OCI-LY7 (cell line): ENCODE results near the gene UBE2E1. TPM values are rescaled to one million over a fixed set of nuclear protein-coding genes. Genes with fewer than 3 reads are reported as not detected.

Experiments
- BruUV-seq: library from RNA; stranded (reverse); fragments of 400-500 nt; replicated peaks from 2 replicates; lab custom pipeline; 2021; lab: Mats Ljungman, UMichigan
- CTCF ChIA-PET: fragments of 300-600 bp; sonication (Branson Sonifier 250); formaldehyde crosslinking; loops from one replicate; lab custom pipeline; 2022; ENCODE audit warnings: antibody characterized with exemption; ENCODE audit not compliant: unreplicated experiment; lab: Charles Lee
- POLR2A ChIA-PET: fragments of 300-600 bp; sonication (Branson Sonifier 250); formaldehyde crosslinking; loops from one replicate; lab custom pipeline; 2022; ENCODE audit warnings: antibody characterized with exemption; lab: Charles Lee
- DNase-seq: peaks from one replicate; pipeline ENCODE4 v3.0.0-alpha.2; 2015; ENCODE audit warnings: low spot score
- H2AFZ ChIP-seq: fragments of 200-600 bp; sonication (generic), shearing (Covaris generic); 2 replicates; pipeline ENCODE4 v1.6.1; 2014; ENCODE audit warnings: mild to moderate bottlenecking, antibody characterized with exemption, low read length, moderate library complexity
- H3K27ac ChIP-seq: fragments of 200-600 bp; sonication (generic); 2 replicates; pipeline ENCODE4 v1.5.1; 2014; ENCODE audit warnings: mixed run types, low read depth, mild to moderate bottlenecking, moderate library complexity, low read length, inconsistent platforms; ENCODE audit not compliant: poor library complexity, severe bottlenecking
- H3K36me3 ChIP-seq: fragments of 200-600 bp; sonication (generic); 2 replicates; pipeline ENCODE4 v1.6.1; 2014; ENCODE audit warnings: mild to moderate bottlenecking, antibody characterized with exemption, low read length, moderate library complexity, mixed read lengths; ENCODE audit not compliant: insufficient read depth
- H3K4me1 ChIP-seq: fragments of 200-600 bp; sonication (generic); 2 replicates; pipeline ENCODE4 v1.5.1; 2014; ENCODE audit warnings: mild to moderate bottlenecking, low read length; ENCODE audit not compliant: insufficient read depth, poor library complexity, severe bottlenecking
- H3K4me2 ChIP-seq: fragments of 200-600 bp; sonication (generic); 2 replicates; pipeline ENCODE4 v1.6.1; 2014; ENCODE audit warnings: mild to moderate bottlenecking, low read length
- H3K4me3 ChIP-seq: fragments of 200-600 bp; sonication (generic); 2 replicates; pipeline ENCODE4 v1.5.1; 2014; ENCODE audit warnings: mild to moderate bottlenecking, low read depth, low read length; ENCODE audit not compliant: poor library complexity, severe bottlenecking
- H3K79me2 ChIP-seq: fragments of 200-600 bp; sonication (generic); 2 replicates; pipeline ENCODE4 v1.6.1; 2016; ENCODE audit warnings: low read depth, mild to moderate bottlenecking, low read length, moderate library complexity, mixed read lengths; ENCODE audit not compliant: insufficient read depth
- H3K9me2 ChIP-seq: fragments of 200-600 bp; sonication (generic); 2 replicates; pipeline ENCODE4 v1.6.1; 2016; ENCODE audit warnings: mild to moderate bottlenecking, low read length, mixed read lengths; ENCODE audit not compliant: insufficient read depth
- H3K9me3 ChIP-seq: fragments of 200-600 bp; sonication (generic); 2 replicates; pipeline ENCODE4 v1.6.1; 2014; ENCODE audit warnings: mild to moderate bottlenecking, mixed run types, low read length, mixed read lengths
- H4K20me1 ChIP-seq: fragments of 200-600 bp; sonication (generic); 2 replicates; pipeline ENCODE4 v1.6.1; 2014; ENCODE audit warnings: mild to moderate bottlenecking, antibody characterized with exemption, low read length, moderate library complexity, mixed read lengths; ENCODE audit not compliant: insufficient read depth
- EZH2phosphoT487 ChIP-seq: fragments of 200-600 bp; sonication (generic); IDR thresholded peaks from 2 replicates; pipeline ENCODE4 v1.6.1; 2018; ENCODE audit warnings: low read depth, borderline replicate concordance, mild to moderate bottlenecking, mixed run types, antibody characterized with exemption, low read length, moderate library complexity, mixed read lengths
- intact Hi-C: fragments of 100-400 bp; cut with micrococcal nuclease; formaldehyde crosslinking; loops from one replicate; pipeline ENCODE4 v1.10.0; 2022; ENCODE audit not compliant: unreplicated experiment
- total RNA-seq, 2 experiments: library from RNA; depleted of rRNA in 1 of 2; stranded (reverse); fragments of >200 nt in 1 of 2; shearing (Covaris generic) in 1 of 2; gene quantifications; 2 replicates each; pipeline ENCODE4 v1.2.3, GENCODE V29; 2014 to 2022
- TF ChIP-seq, protein P1 (sequence below): fragments of 200-600 bp; sonication (generic); conservative IDR thresholded peaks from 2 replicates; pipeline ENCODE4 v1.5.1; 2014; ENCODE audit warnings: mild to moderate bottlenecking, antibody characterized with exemption, low read length, moderate library complexity, mixed read lengths

The UBE2E1 gene
- total RNA-seq, 2 experiments from 2014 or later, result 126 to 142 TPM

DNA sequence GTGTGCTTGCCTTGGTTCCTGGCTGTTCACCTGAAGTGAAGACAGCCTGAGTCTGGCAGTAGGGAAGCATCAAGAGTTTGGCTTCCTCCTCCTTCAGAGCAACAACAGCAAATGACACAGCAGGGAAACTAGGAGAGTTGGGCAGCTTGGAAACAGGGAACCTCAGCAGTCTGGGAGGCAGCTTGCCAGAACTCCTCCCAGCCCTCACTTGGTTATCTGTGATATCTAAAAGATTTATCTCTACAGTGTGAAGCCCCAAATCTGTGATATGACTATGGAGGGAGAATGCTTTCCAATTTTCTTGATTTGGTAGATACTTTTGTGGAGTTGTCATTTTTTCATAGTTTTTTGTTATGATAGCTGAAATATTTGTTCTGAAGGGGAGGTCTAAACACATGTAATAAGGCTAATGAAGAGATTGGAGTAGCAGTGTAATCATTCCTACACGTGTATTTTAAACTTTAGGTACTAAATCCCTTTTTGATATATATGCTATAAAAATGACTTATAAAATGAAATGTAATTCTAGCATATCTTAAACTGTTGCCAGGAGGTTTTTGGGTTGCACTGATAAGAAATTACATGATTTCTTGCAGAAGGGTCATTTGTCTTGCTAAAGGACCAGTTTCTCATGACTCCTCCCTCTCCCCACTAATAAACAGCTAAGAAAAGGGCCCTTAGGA, 20.8 kb downstream of the UBE2E1 start:
- no peaks in the 10 kb centered on the region for H3K9me2 ChIP-seq
- no TSS peak for BruUV-seq
- no peaks in the 10 kb centered on the region for H3K9me3 ChIP-seq
- no peak overlapping the region for H3K4me2 ChIP-seq
- CTCF ChIA-PET, result no interaction called here
- TF ChIP-seq, protein P1, sequence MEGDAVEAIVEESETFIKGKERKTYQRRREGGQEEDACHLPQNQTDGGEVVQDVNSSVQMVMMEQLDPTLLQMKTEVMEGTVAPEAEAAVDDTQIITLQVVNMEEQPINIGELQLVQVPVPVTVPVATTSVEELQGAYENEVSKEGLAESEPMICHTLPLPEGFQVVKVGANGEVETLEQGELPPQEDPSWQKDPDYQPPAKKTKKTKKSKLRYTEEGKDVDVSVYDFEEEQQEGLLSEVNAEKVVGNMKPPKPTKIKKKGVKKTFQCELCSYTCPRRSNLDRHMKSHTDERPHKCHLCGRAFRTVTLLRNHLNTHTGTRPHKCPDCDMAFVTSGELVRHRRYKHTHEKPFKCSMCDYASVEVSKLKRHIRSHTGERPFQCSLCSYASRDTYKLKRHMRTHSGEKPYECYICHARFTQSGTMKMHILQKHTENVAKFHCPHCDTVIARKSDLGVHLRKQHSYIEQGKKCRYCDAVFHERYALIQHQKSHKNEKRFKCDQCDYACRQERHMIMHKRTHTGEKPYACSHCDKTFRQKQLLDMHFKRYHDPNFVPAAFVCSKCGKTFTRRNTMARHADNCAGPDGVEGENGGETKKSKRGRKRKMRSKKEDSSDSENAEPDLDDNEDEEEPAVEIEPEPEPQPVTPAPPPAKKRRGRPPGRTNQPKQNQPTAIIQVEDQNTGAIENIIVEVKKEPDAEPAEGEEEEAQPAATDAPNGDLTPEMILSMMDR, result no peak
- no peak for TF ChIP-seq EZH2phosphoT487
- peaks cover 35% of the 10 kb centered on the region for H3K4me1 ChIP-seq
- peaks cover 76% of the 10 kb centered on the region; the same call in 1 of the 2 replicates for H3K79me2 ChIP-seq
- H2AFZ ChIP-seq, result no peak overlapping the region
- peaks cover 66% of the 10 kb centered on the region for H4K20me1 ChIP-seq
- H3K27ac ChIP-seq, result no peak overlapping the region
- intact Hi-C loops, result no loop called here
- DNase-seq, result no peak
- H3K4me3 ChIP-seq, result no peak overlapping the region
- peaks cover 30% of the 10 kb centered on the region; the same call in 1 of the 2 replicates for H3K36me3 ChIP-seq
- POLR2A ChIA-PET, result interaction anchor here (0.6 to 2.3 kb wide), 6 partner anchors 10 to 111 kb away, joined by 3 to 13 read pairs (median 4); no protein-coding TSS in a partner anchor

DNA sequence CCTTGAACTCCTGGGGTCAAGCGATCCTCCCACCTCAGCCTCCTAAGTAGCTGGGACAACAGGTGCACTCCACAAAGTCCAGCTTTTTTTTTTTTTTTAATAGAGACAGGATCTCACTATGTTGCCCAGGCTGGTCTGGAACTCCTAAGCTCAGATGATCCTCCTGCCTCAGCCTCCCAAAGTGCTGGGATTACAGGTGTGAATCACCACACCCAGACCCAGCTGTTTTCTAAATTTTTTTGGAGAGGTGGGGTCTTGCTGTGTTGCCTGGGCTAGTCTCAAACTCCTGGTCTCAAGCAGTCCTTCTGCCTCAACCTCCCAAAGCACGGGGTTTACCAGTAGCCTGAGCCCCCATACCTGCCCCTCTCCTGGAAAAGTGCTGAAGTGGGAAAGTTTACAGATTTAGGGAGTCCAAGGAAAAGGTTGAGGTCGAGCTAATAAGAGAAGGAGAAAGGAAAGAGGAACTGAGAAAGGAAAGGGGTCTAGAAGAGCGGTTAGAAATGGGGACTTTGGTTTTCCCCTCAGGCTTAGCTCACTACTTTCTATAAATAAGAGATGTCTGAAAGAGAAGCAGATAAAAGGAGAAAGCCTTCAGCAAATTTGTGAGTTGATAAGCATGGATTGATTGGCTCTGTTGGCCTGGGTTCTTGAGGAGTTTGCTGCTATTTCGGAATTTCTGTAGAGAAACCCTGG, 23.6 kb downstream of the UBE2E1 start:
- Histone ChIP-seq H3K36me3 (peaks cover 18% of the 10 kb centered on the region), H3K4me1 (peaks cover 27% of the 10 kb centered on the region), H3K4me3 (peak overlapping the region; percentile 36), H3K9me2 (no peaks in the 10 kb centered on the region), H3K27ac (no peak overlapping the region), H3K9me3 (no peaks in the 10 kb centered on the region), H3K4me2 (peak overlapping the region; percentile 64), H2AFZ (no peak overlapping the region), H3K79me2 (peaks cover 76% of the 10 kb centered on the region; the same call in 1 of the 2 replicates), H4K20me1 (peaks cover 63% of the 10 kb centered on the region)
- BruUV-seq, result no TSS peak
- TF ChIP-seq EZH2phosphoT487, result no peak
- TF ChIP-seq, protein P1, result no peak
- ChIA-PET CTCF (no interaction called here), POLR2A (interaction anchor here (0.6 to 2.0 kb wide), 9 partner anchors 9 to 166 kb away, joined by 3 to 9 read pairs (median 3); no protein-coding TSS in a partner anchor)
- intact Hi-C loops, result no loop called here
- peak; percentile 64 for DNase-seq
